SW480 (cell line): ENCODE measurements around the gene TEC.
"Not testable (repeated sequence)": the region's sequence is repeated elsewhere in the genome, so short reads cannot be mapped to it uniquely, and the experiment has no call there.

Source experiments
- DNase-seq: peaks from one replicate; pipeline ENCODE4 v3.0.0-alpha.2; 2016; ENCODE audit warnings: low spot score

TEC gene

DNA sequence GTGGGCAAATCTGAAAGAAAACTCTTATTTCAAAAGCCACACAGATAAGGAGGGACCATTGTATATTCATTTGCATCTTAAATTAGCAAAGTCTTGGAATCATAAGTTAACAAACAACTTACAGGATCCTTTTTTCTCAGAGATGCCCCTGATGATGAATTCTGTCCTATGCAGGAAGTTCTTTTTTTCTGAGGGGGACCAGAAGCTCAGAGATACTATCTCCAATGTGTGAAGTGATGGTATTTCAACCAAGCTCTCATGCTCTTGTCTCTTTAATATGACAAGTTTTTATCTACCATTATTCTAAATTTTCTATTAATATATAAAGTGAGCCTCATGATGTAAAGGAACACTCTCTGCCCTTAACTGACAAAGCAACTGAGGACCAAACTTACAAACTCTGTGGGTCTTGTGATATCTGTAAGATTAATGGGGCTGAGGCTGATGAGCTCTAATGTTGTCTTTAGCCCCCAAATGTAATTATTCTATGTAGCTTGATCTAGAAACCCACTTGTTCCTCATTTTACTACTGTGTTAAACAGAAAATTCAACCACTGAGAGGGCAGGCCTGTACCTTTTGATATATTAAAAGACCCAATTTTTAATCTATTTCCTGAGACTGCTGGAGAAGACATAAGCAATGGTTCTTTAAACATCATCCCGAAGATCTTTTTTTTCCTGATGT, 27.0 kb downstream of the TEC start:
- no peak for DNase-seq

DNA sequence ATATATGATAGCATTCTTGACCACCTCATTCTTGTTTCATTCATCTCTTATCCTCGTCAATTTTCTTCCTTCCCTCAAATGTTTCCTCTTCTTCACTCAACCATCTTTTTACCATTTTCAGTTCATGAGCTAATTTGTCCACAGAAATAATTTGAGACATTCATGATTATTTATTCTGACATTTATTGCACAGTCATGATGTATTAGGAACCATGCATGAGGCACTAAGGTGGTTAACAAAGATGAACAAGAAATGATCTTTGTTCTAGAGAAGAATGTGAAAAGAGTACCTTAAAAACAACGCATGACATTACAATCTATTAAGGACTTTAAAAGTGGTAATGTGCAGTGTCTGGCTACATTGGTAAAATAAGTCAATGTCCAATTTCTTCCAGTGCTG, 27.9 kb downstream of the TEC start:
- no peak for DNase-seq

DNA sequence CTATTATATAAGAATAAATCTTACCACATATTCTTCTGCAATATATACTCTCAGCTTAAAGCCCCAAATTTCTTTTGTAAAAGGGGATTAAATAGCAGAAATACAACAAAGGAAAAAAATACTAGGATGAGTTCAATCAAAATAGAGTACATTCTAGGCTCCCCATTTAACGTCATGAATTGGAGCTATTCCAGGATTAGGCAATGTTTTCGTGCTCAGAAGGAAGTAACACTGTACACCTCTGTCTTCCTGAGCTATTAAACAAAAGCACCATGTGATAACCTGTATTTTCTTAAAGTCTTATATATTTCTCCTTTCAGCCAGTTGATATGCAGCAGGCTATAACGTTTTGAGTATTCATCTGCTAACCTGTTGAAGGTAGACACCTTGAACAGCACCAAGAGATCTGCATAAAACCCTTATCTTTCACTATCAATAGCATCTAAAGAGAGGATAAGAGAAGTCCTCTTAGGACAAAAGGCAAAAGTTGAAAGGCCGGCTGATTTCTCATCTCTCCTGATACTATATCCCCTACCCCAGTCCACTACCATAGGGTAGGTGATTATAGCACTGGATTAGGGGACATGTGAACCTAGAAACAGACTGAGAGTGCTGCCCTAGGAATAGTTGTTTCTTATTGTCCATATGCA, 31.5 kb downstream of the TEC start:
- DNase-seq, result no peak

DNA sequence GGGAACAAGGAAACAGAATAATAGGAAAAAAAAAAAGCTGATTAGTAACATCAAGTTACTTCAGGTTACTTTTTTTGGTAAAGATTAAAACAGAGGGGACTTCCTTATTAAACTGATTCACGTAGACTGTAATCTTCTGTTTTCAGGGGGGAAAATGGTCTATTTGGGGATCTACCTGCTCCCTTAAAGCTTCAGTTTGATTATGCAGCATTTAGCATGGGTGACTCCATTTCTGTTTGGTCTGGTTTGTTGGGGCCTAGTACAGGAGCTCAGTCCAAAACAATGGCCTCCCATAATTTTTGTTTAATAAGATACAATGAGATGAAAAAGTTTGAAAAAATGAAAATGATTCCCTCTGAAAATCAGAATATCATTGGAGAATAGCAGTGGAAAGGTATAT, 34.6 kb downstream of the TEC start:
- DNase-seq, result no peak

DNA sequence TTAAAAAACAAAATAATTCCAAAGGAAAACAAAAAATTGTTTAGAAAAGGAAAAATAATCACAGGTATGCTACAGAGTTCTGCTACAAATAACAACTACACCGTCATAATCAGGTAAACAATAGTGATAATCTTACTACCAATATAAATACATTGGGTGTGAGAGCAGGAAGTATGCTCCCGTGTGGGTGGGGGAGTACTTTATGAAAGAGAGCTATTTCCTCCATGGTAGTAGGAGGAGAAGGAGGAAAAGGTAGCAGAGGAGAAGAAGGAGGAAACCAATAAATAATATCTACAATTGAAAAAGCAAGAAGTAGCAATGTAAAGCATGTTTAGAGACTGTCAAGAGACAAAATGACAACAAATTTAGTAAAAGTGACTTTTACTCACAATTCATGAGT, 35.1 kb downstream of the TEC start:
- DNase-seq, result no peak

DNA sequence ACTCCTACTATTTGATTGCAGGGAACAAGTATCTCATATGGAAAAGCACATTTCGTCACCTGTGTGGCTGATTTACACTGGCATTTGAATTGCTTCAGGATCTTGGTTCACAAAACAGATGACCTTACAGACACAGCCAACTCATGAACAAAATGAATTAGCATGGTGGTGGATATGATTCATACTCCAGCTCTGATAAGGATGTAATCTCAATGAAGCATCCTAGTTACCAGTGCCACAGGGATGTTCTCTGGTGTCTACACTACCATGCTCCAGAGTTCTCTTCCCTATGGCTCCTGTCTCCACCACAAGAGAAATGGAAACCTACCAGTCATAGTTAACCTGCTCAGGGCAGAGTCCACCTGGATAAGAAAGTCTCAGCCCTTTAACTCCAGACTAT, 40.7 kb downstream of the TEC start:
- no peak for DNase-seq

DNA sequence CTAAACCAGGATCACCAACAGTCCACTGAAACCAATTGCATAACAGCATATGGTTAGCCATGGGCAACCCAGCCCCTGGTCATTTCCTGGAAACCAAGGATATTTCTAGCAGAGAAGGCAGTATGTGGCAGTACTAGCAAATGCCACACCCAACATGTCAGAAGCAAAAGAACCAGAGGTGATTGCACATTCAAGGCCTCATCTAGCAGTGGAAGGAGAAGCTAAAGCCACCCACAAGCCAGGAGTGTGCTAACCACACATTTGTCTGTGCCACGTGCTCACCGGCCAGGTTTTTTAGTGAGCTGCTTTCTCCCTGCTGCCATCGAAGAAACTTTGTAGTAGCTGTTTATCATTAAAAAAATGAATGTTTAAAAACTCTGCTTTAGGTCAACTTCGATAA, 42.0 kb downstream of the TEC start:
- no peak for DNase-seq

DNA sequence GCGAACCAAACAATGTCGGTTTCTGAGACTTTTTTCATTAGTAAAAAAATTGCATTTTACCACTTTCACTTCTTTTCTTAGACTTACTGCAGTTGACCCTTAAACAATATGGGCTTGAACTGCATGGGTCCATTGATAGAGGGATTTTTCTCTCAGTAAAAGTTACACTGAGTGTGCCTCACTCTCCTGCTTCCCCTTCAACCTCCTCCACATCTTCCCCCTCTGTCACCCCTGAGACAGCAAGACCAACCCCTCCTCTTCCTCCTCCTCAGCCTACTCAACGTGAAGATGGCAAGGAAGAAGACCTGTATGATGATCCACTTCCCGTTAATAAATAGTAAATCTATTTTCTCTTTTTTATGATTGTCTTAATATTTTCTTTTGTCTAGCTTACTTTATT, 43.4 kb downstream of the TEC start:
- DNase-seq, result no peak

DNA sequence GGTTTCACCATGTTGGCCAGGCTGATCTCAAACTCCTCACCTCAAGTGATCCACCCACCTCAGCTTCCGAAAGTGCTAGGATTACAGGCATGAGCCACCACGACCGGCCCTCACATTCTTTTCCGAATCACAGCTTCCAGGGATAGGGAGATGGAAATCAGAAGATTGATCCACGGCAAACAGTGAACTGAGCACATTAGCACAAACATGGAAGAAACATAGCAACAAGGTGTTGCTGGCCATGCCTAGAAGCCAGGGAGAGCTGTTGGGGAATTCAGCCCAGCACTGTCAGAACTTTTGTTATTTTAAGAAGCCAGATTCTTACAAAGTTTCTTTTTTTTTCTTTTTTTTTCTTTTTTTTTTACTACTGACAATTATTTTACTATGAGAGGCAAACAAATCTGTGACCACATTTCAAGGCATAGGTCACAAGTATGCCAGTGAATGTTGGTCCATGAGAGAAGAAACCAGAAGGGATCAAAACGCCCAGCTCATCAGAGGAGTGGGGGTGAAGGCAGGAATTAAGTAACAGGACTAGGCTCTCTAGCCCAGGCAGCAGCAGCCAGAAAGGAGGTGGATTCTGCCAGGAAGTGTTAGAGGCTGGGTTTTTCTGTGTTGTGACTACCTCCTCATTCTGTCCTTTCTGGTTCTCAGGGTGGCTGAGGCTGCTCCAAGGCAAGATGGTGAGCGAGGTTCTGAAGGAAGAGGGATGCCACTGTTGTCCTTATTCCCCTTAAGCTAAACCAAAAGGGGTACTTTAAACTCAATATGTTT, 44.1 kb downstream of the TEC start:
- no peak for DNase-seq

DNA sequence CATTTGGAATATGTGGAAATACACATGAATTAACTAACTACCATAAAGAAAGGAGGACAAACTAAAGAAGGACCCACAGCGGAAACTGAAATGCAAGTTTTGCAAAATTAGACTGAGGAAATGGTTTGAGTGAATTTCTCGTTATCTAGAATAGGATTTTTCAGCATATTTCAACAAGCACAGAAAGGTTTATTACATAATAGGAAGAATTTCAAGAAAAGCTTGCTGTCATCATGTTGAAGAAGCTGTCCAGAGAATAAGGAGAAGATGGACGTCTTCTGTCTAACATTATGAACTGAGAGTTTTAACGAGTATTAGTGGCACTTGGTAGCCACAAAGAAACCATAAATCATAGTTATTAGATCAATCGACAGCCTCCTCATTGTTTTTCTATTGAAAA, 45.0 kb downstream of the TEC start:
- DNase-seq, result no peak

DNA sequence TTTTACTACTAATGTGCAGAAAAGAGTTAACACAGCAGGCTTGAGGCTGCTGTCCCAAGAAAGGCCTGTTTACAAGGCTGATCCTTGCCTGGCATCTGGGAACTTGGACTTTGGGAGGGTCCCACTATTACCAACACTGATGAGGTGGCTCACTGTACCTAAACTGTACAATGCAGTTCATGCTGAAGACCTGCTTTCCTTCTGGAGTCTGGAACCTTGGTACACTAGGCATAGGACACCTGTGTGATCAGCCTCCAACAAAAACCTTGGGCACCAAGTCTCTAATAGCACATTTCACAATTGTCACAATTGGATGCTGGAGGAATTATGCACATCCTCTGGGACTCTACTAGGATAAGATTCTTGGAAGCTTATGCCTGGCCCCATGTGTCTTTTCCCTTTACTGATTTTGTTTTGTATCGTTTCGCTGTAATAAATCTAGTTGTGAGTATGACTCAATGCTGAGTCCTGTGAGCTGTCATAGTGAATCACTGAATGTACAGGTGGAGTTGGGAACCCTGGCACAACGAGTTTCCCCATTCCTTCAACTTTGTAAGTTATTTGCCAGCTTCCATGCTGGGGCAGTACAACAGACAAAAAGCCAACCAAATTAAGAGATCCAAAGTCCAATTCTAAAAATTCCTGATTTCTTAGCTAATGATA, 45.9 kb downstream of the TEC start:
- DNase-seq, result no peak

DNA sequence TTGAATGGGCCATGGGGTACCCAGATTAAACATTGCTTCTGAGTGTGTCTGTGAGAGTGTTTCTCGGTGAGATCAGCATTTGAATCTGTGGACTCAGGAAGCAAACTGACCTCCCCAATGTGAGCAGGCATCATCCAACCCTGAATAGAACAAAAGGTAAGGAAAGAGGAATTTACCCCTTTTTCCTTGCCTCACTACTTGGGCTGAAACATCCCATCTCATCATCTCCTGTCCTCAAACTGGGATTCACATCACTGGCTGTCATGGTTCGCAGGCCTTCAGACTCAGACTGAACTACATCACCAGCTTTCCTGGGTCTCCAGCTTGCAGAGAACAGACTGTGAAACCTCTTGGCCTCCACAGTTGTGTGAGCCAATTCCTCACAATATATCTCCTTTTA, 47.1 kb downstream of the TEC start:
- DNase-seq, result no peak

DNA sequence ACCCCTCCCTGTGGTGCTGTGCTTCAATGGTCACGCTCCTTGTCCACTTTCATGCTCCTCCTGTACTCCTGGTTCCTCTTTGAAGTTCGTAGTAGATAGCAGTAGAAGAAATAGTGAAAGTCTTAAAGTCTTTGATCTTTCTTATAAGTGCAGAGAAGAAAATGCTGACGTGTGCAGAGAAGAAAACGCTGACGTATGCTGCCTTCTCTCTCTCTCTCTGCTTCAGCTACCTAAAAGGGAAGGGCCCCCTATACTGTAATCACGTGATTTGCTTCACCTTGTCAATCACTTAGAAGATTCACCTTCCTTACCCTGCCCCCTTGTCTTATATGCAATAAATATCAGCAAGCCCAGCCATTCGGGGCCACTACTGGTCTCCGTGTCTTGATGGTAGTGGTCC, 50.2 kb downstream of the TEC start:
- DNase-seq, result not testable (repeated sequence)

DNA sequence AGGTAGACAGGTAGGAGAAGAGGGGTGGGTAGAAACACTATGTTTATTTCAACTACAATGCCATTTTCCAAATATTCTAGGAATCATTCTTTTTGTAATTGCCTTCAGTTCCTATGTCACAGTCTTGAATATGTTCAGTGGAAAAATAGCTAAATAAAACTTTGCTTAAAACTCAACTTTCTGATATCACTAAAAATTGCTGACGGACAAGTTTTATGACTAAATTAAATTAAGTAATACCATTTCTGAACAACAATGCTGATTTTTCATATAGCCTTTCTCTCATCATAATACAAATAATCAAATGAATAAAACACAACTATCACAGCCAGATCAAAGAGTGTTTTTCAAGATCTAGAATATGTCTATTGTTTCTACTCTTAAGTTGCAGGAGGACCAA, 53.1 kb downstream of the TEC start:
- no peak for DNase-seq

DNA sequence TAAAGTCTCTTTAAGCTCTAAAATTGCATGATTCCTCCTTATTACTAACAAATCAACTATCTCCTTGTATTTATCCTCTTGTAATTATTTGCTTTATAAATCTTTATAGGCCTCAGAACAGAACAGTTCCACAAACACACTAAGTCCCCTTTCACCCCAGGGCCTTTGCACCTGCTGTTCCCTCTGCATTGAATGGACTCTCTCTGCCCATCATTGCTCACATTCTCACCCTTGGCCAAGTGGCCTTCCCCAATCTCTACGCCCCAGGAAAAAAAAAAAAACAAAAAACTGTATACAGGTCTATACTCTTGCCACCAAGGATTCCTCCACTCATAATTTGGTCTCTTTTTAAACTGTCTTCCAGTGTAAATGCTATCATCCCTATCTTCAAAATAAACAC, 53.7 kb downstream of the TEC start:
- DNase-seq, result no peak

DNA sequence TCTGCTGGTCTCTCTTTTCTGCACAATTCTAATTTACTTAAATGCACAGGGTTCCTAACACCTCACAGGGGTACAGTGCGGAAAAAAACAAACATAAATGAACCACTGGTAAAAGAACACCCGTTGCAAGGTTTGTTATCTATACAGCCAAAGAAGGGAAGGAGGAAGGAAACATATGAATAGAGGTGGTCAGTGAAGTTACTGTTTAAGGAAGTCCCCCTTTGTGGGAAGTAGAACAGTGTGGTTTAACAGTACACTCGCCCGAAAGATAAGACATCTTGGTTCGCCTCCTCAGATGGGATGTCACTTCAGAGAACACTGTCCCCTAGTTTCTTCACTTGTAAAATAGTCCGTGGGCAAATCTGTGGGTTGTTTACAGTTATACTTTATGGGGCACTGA, 57.5 kb downstream of the TEC start:
- no peak for DNase-seq

DNA sequence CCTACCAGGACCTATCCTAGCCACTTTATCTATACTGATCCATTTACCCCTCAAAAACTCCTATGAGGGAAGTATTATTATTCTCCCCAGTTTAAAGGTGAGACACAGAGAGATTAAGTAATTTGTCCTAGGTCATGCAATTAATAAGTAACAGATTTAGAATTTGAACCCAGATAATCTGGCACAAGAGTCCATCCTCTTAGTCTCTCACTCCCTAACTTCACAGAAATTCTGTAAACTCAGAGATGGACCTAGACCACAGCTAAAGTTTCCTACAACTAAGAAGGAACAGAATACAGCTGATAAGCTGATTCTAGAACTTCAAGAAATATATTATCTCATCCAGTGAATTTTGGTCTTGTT, 58.7 kb downstream of the TEC start:
- no peak for DNase-seq

DNA sequence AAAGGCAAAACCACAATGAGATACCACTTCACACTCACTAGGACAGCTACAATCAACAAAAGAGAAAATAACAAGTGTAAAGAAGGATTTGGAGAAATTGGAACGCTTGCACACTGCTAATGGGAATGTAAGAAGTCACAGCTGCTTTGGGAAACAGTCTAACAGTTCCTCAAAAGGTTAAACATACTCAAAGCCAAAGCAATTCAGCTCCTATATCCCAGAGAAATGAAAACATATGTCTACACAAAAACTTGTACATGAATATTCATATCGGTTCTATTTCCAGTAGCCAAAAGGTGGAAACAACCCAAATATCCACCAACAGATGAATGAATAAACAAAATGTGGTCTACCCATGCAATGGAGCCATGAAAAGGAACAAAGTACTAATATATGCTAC, 64.0 kb downstream of the TEC start:
- no peak for DNase-seq

DNA sequence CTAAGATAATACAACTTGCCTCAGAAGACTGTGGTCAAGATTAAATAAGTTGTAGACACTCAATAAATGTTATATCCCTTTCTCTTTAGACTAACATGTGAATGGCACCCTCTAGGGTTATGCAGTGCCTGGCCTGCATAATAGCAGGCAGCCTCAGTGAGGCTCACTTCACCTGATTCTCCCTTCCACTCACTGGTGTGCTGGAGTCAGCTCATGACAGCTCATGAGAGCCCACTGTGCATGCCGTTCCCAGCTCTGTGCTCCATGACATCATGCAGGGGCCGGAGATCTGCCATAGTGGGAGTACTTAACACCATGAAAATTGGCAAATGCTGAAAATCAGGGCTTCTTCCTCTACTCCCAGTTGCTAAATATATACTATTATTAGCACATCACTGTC, 64.5 kb downstream of the TEC start:
- DNase-seq, result no peak

DNA sequence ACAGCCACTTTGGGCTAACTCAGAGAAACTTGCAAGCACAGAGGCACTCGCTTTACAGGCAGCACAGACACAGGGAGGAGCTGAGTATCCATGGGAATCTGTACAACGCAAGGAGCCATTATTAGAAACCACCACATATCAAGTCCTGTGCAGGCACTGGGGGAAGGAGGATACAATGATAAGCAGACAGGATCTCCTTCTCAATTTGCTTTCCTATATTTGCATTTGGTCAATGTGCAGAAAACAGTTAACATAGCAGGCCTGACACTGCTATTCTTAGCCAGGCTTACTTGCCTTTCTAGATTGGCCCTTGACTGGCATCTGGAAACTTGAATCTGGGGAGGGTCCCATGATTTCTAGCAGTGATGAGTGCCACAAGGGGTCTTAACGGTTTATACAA, 65.8 kb downstream of the TEC start:
- no peak for DNase-seq

DNA sequence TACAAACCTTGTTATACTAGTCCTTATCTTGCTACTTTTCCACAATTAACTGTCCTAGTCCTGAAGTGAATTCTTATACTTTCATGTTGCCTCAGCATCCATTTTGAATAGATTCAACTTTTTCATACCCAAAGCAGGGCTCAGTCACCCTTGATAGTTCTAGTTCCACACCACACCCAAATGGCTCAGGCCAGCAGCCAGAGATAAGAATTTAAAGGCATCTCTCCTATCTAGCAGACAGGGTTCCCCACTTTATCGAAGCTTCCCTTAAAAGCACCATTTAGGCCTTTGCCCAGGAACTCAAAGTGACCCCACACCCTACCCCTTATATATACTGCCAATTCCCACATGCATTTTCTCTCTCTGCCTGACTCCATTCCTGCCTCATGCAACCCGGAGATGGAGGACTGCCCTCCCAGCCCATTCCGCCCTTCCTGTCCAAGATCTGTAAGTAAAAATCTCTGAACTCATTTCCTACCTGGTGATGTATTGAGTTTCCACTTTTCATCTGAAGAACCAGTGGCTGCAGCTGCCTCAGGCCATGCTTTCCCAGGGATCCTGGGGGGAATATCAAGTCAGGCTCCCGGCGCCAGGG, 71.9 kb downstream of the TEC start:
- no peak for DNase-seq

DNA sequence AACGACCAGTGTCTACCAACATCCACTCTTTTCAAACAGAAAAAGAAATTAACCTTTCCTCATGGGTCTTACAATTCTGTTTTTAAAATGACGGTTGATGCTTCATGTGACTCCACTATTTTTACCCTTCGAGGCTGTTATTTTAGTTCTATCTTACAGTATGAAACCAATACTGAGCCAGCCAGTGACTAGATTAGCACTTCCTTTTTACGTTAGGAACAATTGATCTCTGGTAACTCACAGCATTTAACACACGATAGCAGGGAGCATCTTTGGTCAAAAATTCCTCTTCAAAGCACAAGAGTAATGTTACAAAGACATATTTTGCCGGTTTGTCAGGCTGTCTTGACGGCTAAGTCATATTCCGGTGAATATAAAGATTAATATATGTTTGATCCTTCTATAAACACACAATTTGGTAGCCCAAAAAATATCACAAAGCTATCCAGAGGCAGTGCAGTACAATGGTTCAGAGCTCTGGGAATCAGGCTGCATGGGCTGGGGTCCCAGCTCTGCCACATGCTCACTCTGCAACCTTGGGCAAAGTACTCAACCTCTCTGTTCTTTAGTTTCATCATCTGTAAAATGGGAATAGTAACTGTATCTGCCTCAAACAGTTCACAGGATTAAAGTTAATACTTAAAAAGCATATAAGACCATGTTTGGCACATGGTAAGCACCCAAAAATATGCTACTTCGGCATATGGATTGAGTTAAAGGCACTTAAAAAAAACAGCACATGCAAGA, 72.7 kb downstream of the TEC start:
- DNase-seq, result no peak
